Lower leg skin (tissue), 3 donors: ENCODE measurements around the gene PLD1.

ENCODE experiments used
- POLR2A ChIP-seq, 2 donors: fragments of 450-650 bp; IDR thresholded peaks; one replicate each; pipeline ENCODE4 v1.6.1; 2016 to 2017; ENCODE audit warnings: antibody characterized with exemption in 2 of 2, mild to moderate bottlenecking in 1 of 2, moderate library complexity in 1 of 2
- TF ChIP-seq, protein P1 (sequence below), 3 donors: fragments of 450-650 bp; IDR thresholded peaks; one replicate each; pipeline ENCODE4 v1.5.1; 2016; ENCODE audit warnings: antibody characterized with exemption in 3 of 3, mild to moderate bottlenecking in 3 of 3, moderate library complexity in 2 of 3

DNA sequence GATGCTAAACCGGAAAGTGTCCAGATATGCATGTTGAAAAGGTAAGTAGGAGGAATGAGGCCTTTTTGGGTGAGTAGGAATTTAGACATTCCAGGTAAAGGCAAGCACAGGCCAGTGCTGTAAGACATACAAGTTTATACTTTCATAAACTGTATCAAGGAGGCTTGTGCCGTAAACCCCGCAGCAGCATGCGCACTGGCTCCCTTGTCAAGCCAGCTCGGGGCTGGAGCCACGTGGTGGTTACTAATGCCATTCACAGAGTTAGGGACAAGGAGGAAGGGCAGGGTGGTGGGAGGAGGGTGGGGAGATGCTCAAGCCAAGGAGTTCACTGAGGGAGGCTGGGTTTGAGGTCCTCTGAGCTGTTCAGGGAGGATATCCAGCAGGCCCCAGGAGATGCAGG lies 35.8 kb downstream of the PLD1 start:
- TF ChIP-seq, protein P1, sequence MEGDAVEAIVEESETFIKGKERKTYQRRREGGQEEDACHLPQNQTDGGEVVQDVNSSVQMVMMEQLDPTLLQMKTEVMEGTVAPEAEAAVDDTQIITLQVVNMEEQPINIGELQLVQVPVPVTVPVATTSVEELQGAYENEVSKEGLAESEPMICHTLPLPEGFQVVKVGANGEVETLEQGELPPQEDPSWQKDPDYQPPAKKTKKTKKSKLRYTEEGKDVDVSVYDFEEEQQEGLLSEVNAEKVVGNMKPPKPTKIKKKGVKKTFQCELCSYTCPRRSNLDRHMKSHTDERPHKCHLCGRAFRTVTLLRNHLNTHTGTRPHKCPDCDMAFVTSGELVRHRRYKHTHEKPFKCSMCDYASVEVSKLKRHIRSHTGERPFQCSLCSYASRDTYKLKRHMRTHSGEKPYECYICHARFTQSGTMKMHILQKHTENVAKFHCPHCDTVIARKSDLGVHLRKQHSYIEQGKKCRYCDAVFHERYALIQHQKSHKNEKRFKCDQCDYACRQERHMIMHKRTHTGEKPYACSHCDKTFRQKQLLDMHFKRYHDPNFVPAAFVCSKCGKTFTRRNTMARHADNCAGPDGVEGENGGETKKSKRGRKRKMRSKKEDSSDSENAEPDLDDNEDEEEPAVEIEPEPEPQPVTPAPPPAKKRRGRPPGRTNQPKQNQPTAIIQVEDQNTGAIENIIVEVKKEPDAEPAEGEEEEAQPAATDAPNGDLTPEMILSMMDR (IDR thresholded peaks at IDR 0.05): no peak
- no peak for TF ChIP-seq POLR2A (IDR thresholded peaks at IDR 0.05)
